ENCODE results near the gene RGS4.

Gene RGS4

DNA sequence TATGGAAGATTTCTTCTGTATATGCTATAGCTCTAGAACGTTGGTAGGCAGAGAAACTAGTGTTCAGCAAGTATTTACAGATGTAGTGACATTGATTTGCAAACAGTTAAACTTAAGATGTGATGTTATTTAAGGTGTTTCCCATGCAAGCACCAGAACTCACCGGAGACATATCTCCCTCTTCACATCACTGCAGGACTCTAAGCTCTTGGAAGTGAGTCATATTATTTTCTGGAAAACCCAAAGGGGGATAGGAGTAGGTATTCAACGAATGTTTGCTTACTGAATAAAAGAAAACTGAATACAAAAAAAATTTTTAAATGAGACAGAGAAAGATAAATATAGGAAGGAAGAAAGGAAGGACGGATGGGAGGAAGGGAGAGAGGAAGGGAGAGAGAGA lies 25.0 kb downstream of the RGS4 start:
- no peak for TF ChIP-seq CTCF (IDR thresholded peaks at IDR 0.05; ENCODE audit: low read depth, low read length)
- Histone ChIP-seq H3K4me3 (ENCODE audit: low read depth, low read length) (no peak overlapping the region), H3K9me3 (no peaks in the 10 kb centered on the region), H3K4me1 (peaks cover 19% of the 10 kb centered on the region), H3K36me3 (no peaks in the 10 kb centered on the region), H3K27me3 (no peaks in the 10 kb centered on the region)
- DNase-seq: no peak

- Histone ChIP-seq H3K9me3 (no peaks in the 10 kb centered on the region), H3K4me3 (ENCODE audit: low read depth, low read length) (no peak overlapping the region), H3K36me3 (0 out of 2 replicates have a peak, but pooled peaks cover under 1% of the 10 kb centered on the region), H3K4me1 (peaks cover 19% of the 10 kb centered on the region), H3K27me3 (no peaks in the 10 kb centered on the region)
- DNase-seq: no peak
- no peak for TF ChIP-seq CTCF (IDR thresholded peaks at IDR 0.05; ENCODE audit: low read depth, low read length)
Observed at GRCh38 chr1:163094589-163094988, 25.4 kb downstream of the RGS4 start.

DNA sequence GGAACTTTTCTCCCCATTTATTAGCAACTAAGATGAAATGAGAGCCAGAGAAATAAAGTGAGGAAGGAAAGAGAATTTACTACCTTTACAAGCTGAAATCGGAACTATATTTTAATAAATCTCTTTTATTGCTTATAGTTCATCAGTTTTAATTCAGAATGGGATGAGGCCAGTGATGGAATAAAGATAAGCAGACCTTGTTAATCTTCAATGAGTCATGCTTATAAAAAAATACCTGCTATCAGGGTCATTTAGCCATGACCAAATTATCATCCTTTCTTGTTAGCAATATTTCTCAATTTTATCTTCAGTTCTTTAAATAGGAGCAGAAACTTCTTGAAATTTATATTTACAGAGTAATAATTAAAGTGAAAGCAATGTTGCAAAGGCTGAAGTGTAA lies 26.1 kb downstream of the RGS4 start:
- Histone ChIP-seq H3K27me3 (no peaks in the 10 kb centered on the region), H3K9me3 (no peaks in the 10 kb centered on the region), H3K4me1 (peaks cover 19% of the 10 kb centered on the region), H3K36me3 (0 out of 2 replicates have a peak, but pooled peaks cover 2% of the 10 kb centered on the region), H3K4me3 (ENCODE audit: low read depth, low read length) (no peak overlapping the region)
- TF ChIP-seq CTCF (IDR thresholded peaks at IDR 0.05; ENCODE audit: low read depth, low read length): no peak
- DNase-seq: no peak

DNA sequence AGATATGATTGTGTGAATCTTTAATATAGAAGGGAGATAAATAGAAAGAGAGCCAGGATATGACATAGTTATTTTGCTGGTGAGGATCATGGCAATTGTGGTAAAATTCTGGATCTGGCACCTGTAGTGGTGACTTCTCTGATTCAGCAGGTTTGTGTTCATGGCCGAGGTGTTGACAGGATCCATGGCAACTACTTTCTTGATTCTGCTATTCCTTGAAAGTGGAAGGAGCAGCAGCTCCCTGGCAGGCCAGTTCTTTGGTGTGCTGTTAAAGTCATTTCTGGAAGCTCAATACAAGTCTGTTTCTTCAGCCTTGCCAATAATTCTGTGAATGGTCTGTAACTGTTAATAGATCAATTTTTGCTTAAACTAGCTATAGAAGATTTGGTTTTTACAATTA lies 33.4 kb downstream of the RGS4 start:
- H3K36me3 ChIP-seq: peaks cover 7% of the 10 kb centered on the region; the same call in 1 of the 2 replicates
- DNase-seq: no peak
- H3K4me1 ChIP-seq: no peaks in the 10 kb centered on the region
- no peak for TF ChIP-seq CTCF (IDR thresholded peaks at IDR 0.05; ENCODE audit: low read depth, low read length)
- no peaks in the 10 kb centered on the region for H3K27me3 ChIP-seq
- H3K4me3 ChIP-seq (ENCODE audit: low read depth, low read length): no peak overlapping the region
- H3K9me3 ChIP-seq: no peaks in the 10 kb centered on the region

DNA sequence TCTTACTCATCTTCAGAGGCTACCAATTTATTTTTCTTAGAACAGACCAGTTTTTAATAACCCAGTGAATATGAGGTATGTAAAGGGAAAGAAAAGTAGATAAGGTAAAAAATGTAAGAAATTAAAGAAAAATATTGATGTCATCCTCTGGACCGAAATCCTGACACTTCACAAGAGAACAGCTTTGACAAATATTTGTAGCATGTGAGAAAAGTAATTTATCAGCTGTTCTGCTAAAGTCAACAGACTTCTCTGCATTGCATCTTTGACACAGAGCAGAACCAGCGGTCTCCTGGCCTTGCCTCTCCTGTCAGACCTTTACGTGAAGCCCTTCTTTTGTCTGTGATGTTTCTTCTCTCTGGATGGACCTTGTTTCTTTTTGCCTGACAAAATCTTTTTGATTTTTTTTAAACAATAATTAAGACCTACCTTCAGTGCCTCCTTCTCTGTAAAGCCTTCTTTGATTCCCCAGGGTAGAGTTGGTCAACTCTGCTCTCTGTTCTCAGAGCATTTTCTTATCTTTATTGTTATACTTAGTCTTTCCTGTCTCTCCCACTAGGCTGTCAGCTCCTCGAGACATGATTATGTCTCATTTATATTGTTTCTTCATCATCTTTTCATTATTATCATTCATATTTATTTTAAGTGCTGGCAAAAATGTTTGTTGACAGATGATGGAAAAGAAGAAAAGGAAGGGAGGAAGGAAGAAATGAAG lies 35.4 kb downstream of the RGS4 start:
- Histone ChIP-seq H3K9me3 (no peaks in the 10 kb centered on the region), H3K36me3 (peaks cover 6% of the 10 kb centered on the region; the same call in 1 of the 2 replicates), H3K4me3 (ENCODE audit: low read depth, low read length) (no peak overlapping the region), H3K27me3 (no peaks in the 10 kb centered on the region), H3K4me1 (no peaks in the 10 kb centered on the region)
- no peak for DNase-seq
- no peak for TF ChIP-seq CTCF (IDR thresholded peaks at IDR 0.05; ENCODE audit: low read depth, low read length)

- Histone ChIP-seq H3K27me3 (no peaks in the 10 kb centered on the region), H3K4me1 (no peaks in the 10 kb centered on the region), H3K4me3 (ENCODE audit: low read depth, low read length) (no peak overlapping the region), H3K36me3 (no peaks in the 10 kb centered on the region), H3K9me3 (no peaks in the 10 kb centered on the region)
- no peak for DNase-seq
- TF ChIP-seq CTCF (IDR thresholded peaks at IDR 0.05; ENCODE audit: low read depth, low read length): no peak
Observed at GRCh38 chr1:163106364-163106987, 37.3 kb downstream of the RGS4 start.

All from BE2C (cell line).